HepG2 (cell line): ENCODE results near the gene NOL4L. TPM values are rescaled to one million over a fixed set of nuclear protein-coding genes. Genes with fewer than 3 reads are reported as not detected.

Experiments used
- CENPX ChIP-seq: sonication (generic); formaldehyde crosslinking; IDR thresholded peaks from 2 replicates; pipeline ENCODE4 v1.9.0; 2021; ENCODE audit warnings: mild to moderate bottlenecking, missing genetic modification reagents, moderate library complexity
- ESRRA ChIP-seq: sonication (generic); formaldehyde crosslinking; IDR thresholded peaks from 2 replicates; pipeline ENCODE4 v1.5.1; 2020; ENCODE audit warnings: mild to moderate bottlenecking, low read depth, missing genetic modification reagents
- FOXP1 ChIP-seq, 2 experiments: fragments of 450-650 bp in 1 of 2; IDR thresholded peaks; 2 replicates each; pipeline ENCODE4 v1.6.1; 2017 to 2018; ENCODE audit warnings: antibody characterized with exemption in 1 of 2
- KLF16 ChIP-seq, 2 experiments: sonication (generic) in 1 of 2; formaldehyde crosslinking in 1 of 2; IDR thresholded peaks; 2 replicates each; pipeline versions ENCODE4 v1.6.1 to v1.8.0; 2016 to 2023; ENCODE audit warnings: missing genetic modification reagents in 2 of 2, missing compliant biosample characterization in 1 of 2
- MXD1 ChIP-seq: sonication (generic); formaldehyde crosslinking; IDR thresholded peaks from 2 replicates; pipeline ENCODE4 v1.4.0; 2020; ENCODE audit warnings: mild to moderate bottlenecking, missing genetic modification reagents
- NCOR1 ChIP-seq: fragments of 200-600 bp; sonication (generic); IDR thresholded peaks from 2 replicates; pipeline ENCODE4 v1.7.0; 2017; ENCODE audit warnings: antibody characterized with exemption, low read length, borderline replicate concordance
- SOX5 ChIP-seq: IDR thresholded peaks from 2 replicates; pipeline ENCODE4 v1.6.1; 2016; ENCODE audit warnings: borderline replicate concordance
- TMF1 ChIP-seq: sonication (generic); formaldehyde crosslinking; IDR thresholded peaks from 2 replicates; pipeline ENCODE4 v1.8.1; 2022; ENCODE audit warnings: low read depth, missing genetic modification reagents
- XBP1 ChIP-seq: sonication (generic); formaldehyde crosslinking; IDR thresholded peaks from 2 replicates; pipeline ENCODE4 v1.5.0; 2020; ENCODE audit warnings: missing genetic modification reagents
- ZNF383 ChIP-seq: sonication (generic); formaldehyde crosslinking; IDR thresholded peaks from 2 replicates; pipeline ENCODE4 v1.4.0; 2020; ENCODE audit warnings: missing genetic modification reagents, mild to moderate bottlenecking, borderline replicate concordance
- ZNF747 ChIP-seq: sonication (generic); formaldehyde crosslinking; IDR thresholded peaks from 2 replicates; pipeline ENCODE4 v1.8.1; 2023; ENCODE audit warnings: missing genetic modification reagents, mild to moderate bottlenecking, borderline replicate concordance
- polyA plus RNA-seq, 8 experiments: library from polyadenylated mRNA; depleted of rRNA in 3 of 8; stranded (reverse) in 7 of 8; unstranded in 1 of 8; fragments of >200 nt; fragmentation: Illumina TruSeq in 4 of 8; extraction: Trizol in 4 of 8; gene quantifications; 2 replicates each; pipeline versions ENCODE4 v1.2.1 to v1.2.3, GENCODE V29; 2011 to 2016; ENCODE audit warnings: low read depth in 4 of 8, missing spikeins in 1 of 8, mixed read lengths in 1 of 8; ENCODE audit not compliant: insufficient read depth in 1 of 8
- total RNA-seq, 5 experiments: library from RNA; depleted of rRNA; stranded (reverse); fragments of >200 nt; fragmentation: Illumina TruSeq; extraction: Trizol; gene quantifications; 2 replicates each; pipeline ENCODE4 v1.2.3, GENCODE V29; 2016; ENCODE audit warnings: low read depth in 1 of 5
- TF ChIP-seq, protein P1 (sequence below): sonication (generic); formaldehyde crosslinking; IDR thresholded peaks from 2 replicates; pipeline ENCODE4 v1.4.0; 2020; ENCODE audit warnings: missing genetic modification reagents
- TF ChIP-seq, protein P2 (sequence below): IDR thresholded peaks from 2 replicates; pipeline ENCODE4 v1.6.1; 2012; ENCODE audit warnings: low read depth, low read length, improper control_type of control experiment
- TF ChIP-seq, protein P3 (sequence below), 2 experiments: sonication (generic) in 1 of 2; formaldehyde crosslinking in 1 of 2; IDR thresholded peaks; 2 replicates each; pipeline versions ENCODE4 v1.6.1 to v1.9.0; 2014 to 2022; ENCODE audit warnings: antibody characterized with exemption in 1 of 2, borderline replicate concordance in 1 of 2, inconsistent platforms in 1 of 2, low read depth in 1 of 2, missing genetic modification reagents in 1 of 2
- TF ChIP-seq, protein P4 (sequence below): sonication (generic); formaldehyde crosslinking; IDR thresholded peaks from 2 replicates; pipeline ENCODE4 v1.4.0; 2020; ENCODE audit warnings: missing genetic modification reagents
- TF ChIP-seq, protein P5 (sequence below): sonication (generic); formaldehyde crosslinking; IDR thresholded peaks from 2 replicates; pipeline ENCODE4 v1.8.0; 2022; ENCODE audit warnings: mild to moderate bottlenecking, missing genetic modification reagents, moderate library complexity

The NOL4L gene
- total and polyA plus RNA-seq, 2 of the 13 experiments (the other 11 are each of a cell fraction or from before 2014, with no cell fraction given): 16.6 to 35.4 TPM

GRCh38 chr20:32556312-32557184, 28.6 kb downstream of the NOL4L start (continued):
- TF ChIP-seq, protein P1, sequence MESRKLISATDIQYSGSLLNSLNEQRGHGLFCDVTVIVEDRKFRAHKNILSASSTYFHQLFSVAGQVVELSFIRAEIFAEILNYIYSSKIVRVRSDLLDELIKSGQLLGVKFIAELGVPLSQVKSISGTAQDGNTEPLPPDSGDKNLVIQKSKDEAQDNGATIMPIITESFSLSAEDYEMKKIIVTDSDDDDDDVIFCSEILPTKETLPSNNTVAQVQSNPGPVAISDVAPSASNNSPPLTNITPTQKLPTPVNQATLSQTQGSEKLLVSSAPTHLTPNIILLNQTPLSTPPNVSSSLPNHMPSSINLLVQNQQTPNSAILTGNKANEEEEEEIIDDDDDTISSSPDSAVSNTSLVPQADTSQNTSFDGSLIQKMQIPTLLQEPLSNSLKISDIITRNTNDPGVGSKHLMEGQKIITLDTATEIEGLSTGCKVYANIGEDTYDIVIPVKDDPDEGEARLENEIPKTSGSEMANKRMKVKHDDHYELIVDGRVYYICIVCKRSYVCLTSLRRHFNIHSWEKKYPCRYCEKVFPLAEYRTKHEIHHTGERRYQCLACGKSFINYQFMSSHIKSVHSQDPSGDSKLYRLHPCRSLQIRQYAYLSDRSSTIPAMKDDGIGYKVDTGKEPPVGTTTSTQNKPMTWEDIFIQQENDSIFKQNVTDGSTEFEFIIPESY (CRISPR knock-in tag): no peak
- no peak; the same call in 1 of the 2 replicates for TF ChIP-seq ESRRA (CRISPR knock-in tag)
- no peak for TF ChIP-seq NCOR1
- TF ChIP-seq ZNF383: no peak
- TF ChIP-seq, protein P2, sequence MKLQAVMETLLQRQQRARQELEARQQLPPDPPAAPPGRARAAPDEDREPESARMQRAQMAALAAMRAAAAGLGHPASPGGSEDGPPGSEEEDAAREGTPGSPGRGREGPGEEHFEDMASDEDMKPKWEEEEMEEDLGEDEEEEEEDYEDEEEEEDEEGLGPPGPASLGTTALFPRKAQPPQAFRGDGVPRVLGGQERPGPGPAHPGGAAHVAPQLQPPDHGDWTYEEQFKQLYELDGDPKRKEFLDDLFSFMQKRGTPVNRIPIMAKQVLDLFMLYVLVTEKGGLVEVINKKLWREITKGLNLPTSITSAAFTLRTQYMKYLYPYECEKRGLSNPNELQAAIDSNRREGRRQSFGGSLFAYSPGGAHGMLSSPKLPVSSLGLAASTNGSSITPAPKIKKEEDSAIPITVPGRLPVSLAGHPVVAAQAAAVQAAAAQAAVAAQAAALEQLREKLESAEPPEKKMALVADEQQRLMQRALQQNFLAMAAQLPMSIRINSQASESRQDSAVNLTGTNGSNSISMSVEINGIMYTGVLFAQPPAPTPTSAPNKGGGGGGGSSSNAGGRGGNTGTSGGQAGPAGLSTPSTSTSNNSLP: no peak
- TF ChIP-seq, protein P3, sequence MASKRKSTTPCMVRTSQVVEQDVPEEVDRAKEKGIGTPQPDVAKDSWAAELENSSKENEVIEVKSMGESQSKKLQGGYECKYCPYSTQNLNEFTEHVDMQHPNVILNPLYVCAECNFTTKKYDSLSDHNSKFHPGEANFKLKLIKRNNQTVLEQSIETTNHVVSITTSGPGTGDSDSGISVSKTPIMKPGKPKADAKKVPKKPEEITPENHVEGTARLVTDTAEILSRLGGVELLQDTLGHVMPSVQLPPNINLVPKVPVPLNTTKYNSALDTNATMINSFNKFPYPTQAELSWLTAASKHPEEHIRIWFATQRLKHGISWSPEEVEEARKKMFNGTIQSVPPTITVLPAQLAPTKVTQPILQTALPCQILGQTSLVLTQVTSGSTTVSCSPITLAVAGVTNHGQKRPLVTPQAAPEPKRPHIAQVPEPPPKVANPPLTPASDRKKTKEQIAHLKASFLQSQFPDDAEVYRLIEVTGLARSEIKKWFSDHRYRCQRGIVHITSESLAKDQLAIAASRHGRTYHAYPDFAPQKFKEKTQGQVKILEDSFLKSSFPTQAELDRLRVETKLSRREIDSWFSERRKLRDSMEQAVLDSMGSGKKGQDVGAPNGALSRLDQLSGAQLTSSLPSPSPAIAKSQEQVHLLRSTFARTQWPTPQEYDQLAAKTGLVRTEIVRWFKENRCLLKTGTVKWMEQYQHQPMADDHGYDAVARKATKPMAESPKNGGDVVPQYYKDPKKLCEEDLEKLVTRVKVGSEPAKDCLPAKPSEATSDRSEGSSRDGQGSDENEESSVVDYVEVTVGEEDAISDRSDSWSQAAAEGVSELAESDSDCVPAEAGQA (IDR thresholded peaks at IDR 0.05; ENCODE audit: low read depth): peak; percentile 52; the same call in 1 of the 2 replicates
- TF ChIP-seq, protein P3 (CRISPR knock-in tag; IDR thresholded peaks at IDR 0.05; ENCODE audit: borderline replicate concordance): no peak
- 0 out of 2 replicates have a peak, but pooled peaks have one; percentile 31 for TF ChIP-seq ZNF747 (CRISPR knock-in tag)
- TF ChIP-seq FOXP1 (IDR thresholded peaks at IDR 0.05): no peak
- TF ChIP-seq FOXP1 (CRISPR knock-in tag; IDR thresholded peaks at IDR 0.05): no peak
- 0 out of 2 replicates have a peak, but pooled peaks have one; percentile 58 for TF ChIP-seq MXD1
- TF ChIP-seq KLF16 (CRISPR knock-in tag; IDR thresholded peaks at IDR 0.05): 0 out of 4 replicates have a peak, but pooled peaks of 1 of the 2 experiments have one; percentile 28
- TF ChIP-seq, protein P4, sequence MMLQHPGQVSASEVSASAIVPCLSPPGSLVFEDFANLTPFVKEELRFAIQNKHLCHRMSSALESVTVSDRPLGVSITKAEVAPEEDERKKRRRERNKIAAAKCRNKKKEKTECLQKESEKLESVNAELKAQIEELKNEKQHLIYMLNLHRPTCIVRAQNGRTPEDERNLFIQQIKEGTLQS (CRISPR knock-in tag): 0 out of 2 replicates have a peak, but pooled peaks have one; percentile 16
- no peak for TF ChIP-seq TMF1 (CRISPR knock-in tag)
- TF ChIP-seq, protein P5, sequence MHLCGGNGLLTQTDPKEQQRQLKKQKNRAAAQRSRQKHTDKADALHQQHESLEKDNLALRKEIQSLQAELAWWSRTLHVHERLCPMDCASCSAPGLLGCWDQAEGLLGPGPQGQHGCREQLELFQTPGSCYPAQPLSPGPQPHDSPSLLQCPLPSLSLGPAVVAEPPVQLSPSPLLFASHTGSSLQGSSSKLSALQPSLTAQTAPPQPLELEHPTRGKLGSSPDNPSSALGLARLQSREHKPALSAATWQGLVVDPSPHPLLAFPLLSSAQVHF: no peak
- TF ChIP-seq CENPX (CRISPR knock-in tag): no peak
- no peak for TF ChIP-seq SOX5
- TF ChIP-seq XBP1 (CRISPR knock-in tag): no peak
